Esophagus squamous epithelium (tissue), 4 donors: ENCODE measurements around the gene MAP2K6.

ENCODE experiments used
- POLR2A ChIP-seq, 4 donors: fragments of 450-650 bp; IDR thresholded peaks; one replicate each; pipeline ENCODE4 v1.6.1; 2017; ENCODE audit warnings: antibody characterized with exemption in 4 of 4, mild to moderate bottlenecking in 4 of 4, moderate library complexity in 3 of 4
- TF ChIP-seq, protein P1 (sequence below), 6 experiments: fragments of 450-650 bp in 4 of 6; fragments of 200-600 bp in 2 of 6; sonication (generic) in 2 of 6; IDR thresholded peaks; one replicate each; pipeline ENCODE4 v1.5.1; 2016 to 2019; ENCODE audit warnings: antibody characterized with exemption in 6 of 6, mild to moderate bottlenecking in 4 of 6, moderate library complexity in 4 of 6

DNA sequence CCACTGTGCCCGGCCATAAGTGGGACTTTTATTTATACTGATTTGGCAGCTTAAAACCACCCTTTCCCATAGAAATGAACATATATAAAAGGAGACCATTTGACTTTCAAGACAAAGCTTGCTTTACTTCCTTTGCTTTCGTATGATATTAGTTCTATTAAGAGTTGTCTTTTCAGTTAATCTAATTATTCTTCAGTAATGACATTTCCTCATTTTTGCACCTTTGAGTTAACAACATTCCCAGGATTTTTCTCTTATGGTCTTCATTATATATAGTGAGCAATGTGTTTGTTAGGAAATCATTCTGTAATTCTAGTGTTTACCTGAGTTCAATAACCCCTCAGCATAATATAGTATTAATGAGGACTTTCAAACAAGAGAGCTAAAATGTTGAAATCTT is 173.8 kb downstream of the MAP2K6 start:
- no peak for TF ChIP-seq POLR2A (IDR thresholded peaks at IDR 0.05)
- TF ChIP-seq, protein P1, sequence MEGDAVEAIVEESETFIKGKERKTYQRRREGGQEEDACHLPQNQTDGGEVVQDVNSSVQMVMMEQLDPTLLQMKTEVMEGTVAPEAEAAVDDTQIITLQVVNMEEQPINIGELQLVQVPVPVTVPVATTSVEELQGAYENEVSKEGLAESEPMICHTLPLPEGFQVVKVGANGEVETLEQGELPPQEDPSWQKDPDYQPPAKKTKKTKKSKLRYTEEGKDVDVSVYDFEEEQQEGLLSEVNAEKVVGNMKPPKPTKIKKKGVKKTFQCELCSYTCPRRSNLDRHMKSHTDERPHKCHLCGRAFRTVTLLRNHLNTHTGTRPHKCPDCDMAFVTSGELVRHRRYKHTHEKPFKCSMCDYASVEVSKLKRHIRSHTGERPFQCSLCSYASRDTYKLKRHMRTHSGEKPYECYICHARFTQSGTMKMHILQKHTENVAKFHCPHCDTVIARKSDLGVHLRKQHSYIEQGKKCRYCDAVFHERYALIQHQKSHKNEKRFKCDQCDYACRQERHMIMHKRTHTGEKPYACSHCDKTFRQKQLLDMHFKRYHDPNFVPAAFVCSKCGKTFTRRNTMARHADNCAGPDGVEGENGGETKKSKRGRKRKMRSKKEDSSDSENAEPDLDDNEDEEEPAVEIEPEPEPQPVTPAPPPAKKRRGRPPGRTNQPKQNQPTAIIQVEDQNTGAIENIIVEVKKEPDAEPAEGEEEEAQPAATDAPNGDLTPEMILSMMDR (IDR thresholded peaks at IDR 0.05): no peak
